IMR-90 (cell line): Measurements from ENCODE around the gene GMEB2.

Experiments used
- BHLHE40 ChIP-seq: fragments of 150-350 bp; IDR thresholded peaks from 2 replicates; pipeline ENCODE4 v1.6.1; 2016; ENCODE audit warnings: mild to moderate bottlenecking, low read depth, low read length
- MAFK ChIP-seq: IDR thresholded peaks from 2 replicates; pipeline ENCODE4 v1.6.1; 2012; ENCODE audit warnings: low read depth, low read length, improper control_type of control experiment
- MAZ ChIP-seq: IDR thresholded peaks from 2 replicates; pipeline ENCODE4 v1.6.1; 2012; ENCODE audit warnings: low read depth, mild to moderate bottlenecking, low read length, improper control_type of control experiment, moderate library complexity, borderline replicate concordance
- POLR2A ChIP-seq: IDR thresholded peaks from 2 replicates; pipeline ENCODE4 v1.6.1; 2012; ENCODE audit warnings: mild to moderate bottlenecking, low read depth, low read length
- RAD21 ChIP-seq: IDR thresholded peaks from 2 replicates; pipeline ENCODE4 v1.6.1; 2012; ENCODE audit warnings: low read length, improper control_type of control experiment
- TF ChIP-seq, protein P1 (sequence below): conservative IDR thresholded peaks from 2 replicates; pipeline ENCODE4 v1.5.1; 2012; ENCODE audit warnings: mild to moderate bottlenecking, low read depth, low read length, improper control_type of control experiment
- TF ChIP-seq, protein P2 (sequence below): fragments of 150-350 bp; IDR thresholded peaks from 2 replicates; pipeline ENCODE4 v1.6.1; 2017; ENCODE audit warnings: mild to moderate bottlenecking, antibody characterized with exemption, low read length, low read depth

DNA sequence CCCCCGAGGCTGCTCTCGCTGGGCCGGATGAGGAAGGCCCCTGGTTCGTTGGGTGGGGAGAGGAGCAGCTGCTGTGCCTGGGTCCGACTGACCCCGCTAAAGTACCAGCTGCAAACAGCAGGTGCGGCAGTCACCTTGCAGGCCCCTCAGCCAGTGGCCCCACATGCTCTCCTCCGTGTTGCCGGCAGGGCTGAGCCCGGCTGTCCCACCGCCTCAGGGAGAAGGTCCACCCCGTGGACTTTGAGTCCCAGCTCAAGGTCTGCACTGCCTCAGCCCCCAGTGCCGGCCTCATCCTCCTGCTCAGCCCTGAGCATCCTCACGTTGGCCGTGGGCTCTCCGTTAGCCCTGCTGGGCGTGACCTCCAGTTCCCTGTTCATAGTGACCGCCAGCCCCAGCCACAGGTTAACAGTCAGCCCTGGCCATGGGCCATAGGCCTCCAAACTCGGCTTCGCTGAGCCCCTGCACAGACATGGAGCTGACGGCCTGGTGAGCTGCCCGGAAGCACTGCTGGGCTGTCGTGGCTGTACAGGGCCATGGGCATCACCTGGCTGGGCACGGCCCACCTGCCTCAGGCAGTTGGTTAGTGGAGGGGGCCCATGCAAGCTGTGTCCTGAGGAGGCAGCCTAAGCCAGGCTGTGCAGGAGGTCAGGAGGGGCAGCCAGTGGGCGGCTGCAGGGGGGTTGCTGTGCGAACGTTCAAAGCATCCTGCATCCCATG, 82.5 kb downstream of the GMEB2 start:
- TF ChIP-seq, protein P1, sequence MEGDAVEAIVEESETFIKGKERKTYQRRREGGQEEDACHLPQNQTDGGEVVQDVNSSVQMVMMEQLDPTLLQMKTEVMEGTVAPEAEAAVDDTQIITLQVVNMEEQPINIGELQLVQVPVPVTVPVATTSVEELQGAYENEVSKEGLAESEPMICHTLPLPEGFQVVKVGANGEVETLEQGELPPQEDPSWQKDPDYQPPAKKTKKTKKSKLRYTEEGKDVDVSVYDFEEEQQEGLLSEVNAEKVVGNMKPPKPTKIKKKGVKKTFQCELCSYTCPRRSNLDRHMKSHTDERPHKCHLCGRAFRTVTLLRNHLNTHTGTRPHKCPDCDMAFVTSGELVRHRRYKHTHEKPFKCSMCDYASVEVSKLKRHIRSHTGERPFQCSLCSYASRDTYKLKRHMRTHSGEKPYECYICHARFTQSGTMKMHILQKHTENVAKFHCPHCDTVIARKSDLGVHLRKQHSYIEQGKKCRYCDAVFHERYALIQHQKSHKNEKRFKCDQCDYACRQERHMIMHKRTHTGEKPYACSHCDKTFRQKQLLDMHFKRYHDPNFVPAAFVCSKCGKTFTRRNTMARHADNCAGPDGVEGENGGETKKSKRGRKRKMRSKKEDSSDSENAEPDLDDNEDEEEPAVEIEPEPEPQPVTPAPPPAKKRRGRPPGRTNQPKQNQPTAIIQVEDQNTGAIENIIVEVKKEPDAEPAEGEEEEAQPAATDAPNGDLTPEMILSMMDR: no peak
- TF ChIP-seq POLR2A (no peak), BHLHE40 (no peak), MAFK (no peak), RAD21 (no peak), MAZ (no peak)
- TF ChIP-seq, protein P2, sequence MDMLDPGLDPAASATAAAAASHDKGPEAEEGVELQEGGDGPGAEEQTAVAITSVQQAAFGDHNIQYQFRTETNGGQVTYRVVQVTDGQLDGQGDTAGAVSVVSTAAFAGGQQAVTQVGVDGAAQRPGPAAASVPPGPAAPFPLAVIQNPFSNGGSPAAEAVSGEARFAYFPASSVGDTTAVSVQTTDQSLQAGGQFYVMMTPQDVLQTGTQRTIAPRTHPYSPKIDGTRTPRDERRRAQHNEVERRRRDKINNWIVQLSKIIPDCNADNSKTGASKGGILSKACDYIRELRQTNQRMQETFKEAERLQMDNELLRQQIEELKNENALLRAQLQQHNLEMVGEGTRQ: no peak
